IMR-90 (cell line): ENCODE results near the gene POR. TPM values are rescaled to one million over a fixed set of nuclear protein-coding genes. Genes with fewer than 3 reads are reported as not detected.

Experiments
- ATAC-seq: fragments of 200-7000 bp; cut with Tn5 transposase; 2 replicates; pipeline ENCODE4 v1.9.1; 2020; ENCODE audit warnings: low read depth, mild to moderate bottlenecking, moderate library complexity
- BruUV-seq: library from RNA; stranded (reverse); fragments of 400-500 nt; replicated peaks from 2 replicates; lab custom pipeline; 2021; lab: Mats Ljungman, UMichigan
- CTCF ChIA-PET: fragments of 300-600 bp; formaldehyde crosslinking; extraction: SDS; loops from one replicate; lab custom pipeline; 2021; ENCODE audit warnings: antibody characterized with exemption; lab: Yijun Ruan, JAX
- POLR2A ChIA-PET: fragments of 300-600 bp; sonication (Branson Sonifier 250); formaldehyde crosslinking; loops from one replicate; lab custom pipeline; 2022; ENCODE audit warnings: antibody characterized with exemption; ENCODE audit not compliant: unreplicated experiment; lab: Charles Lee
- DNase-seq: peaks from one replicate; pipeline ENCODE4 v3.0.0; 2013
- H2AFZ ChIP-seq: replicated peaks from 2 replicates; pipeline ENCODE3; 2013; ENCODE audit warnings: low read length, mild to moderate bottlenecking; ENCODE audit not compliant: poor library complexity
- H2AK5ac ChIP-seq: 2 replicates; pipeline ENCODE4 v1.6.1; 2013; ENCODE audit warnings: low read depth, low read length, inconsistent platforms
- H2AK9ac ChIP-seq: replicated peaks from 2 replicates; pipeline ENCODE3; 2013; ENCODE audit warnings: mild to moderate bottlenecking, low read depth, low read length, moderate library complexity; ENCODE audit not compliant: poor library complexity
- H2BK120ac ChIP-seq: 2 replicates; pipeline ENCODE4 v1.6.1; 2013; ENCODE audit warnings: low read depth, low read length, inconsistent platforms
- H2BK15ac ChIP-seq: 3 replicates; pipeline ENCODE4 v1.6.1; 2013; ENCODE audit warnings: low read depth, low read length, inconsistent platforms
- H2BK20ac ChIP-seq: 2 replicates; pipeline ENCODE4 v1.6.1; 2013; ENCODE audit warnings: low read depth, mild to moderate bottlenecking, inconsistent platforms, low read length, moderate library complexity
- H2BK5ac ChIP-seq: 2 replicates; pipeline ENCODE4 v1.6.1; 2013; ENCODE audit warnings: mild to moderate bottlenecking, low read depth, low read length, inconsistent platforms; ENCODE audit not compliant: poor library complexity, severe bottlenecking
- H3K14ac ChIP-seq: replicated peaks from 2 replicates; pipeline ENCODE4 v1.6.1; 2013; ENCODE audit warnings: low read depth, low read length, inconsistent platforms
- H3K18ac ChIP-seq: 2 replicates; pipeline ENCODE4 v1.6.1; 2013; ENCODE audit warnings: low read depth, low read length, control low read depth
- H3K23ac ChIP-seq: 2 replicates; pipeline ENCODE4 v1.6.1; 2013; ENCODE audit warnings: low read depth, low read length, inconsistent platforms
- H3K27ac ChIP-seq: 2 replicates; pipeline ENCODE4 v1.5.1; 2013; ENCODE audit warnings: mild to moderate bottlenecking, control low read depth, low read length; ENCODE audit not compliant: insufficient read depth
- H3K27me3 ChIP-seq: 2 replicates; pipeline ENCODE4 v1.6.1; 2013; ENCODE audit warnings: low read length; ENCODE audit not compliant: control insufficient read depth, insufficient read depth
- H3K36me3 ChIP-seq: 2 replicates; pipeline ENCODE4 v1.6.1; 2013; ENCODE audit warnings: low read length, mixed read lengths; ENCODE audit not compliant: control insufficient read depth, insufficient read depth
- H3K4ac ChIP-seq: 2 replicates; pipeline ENCODE4 v1.6.1; 2013; ENCODE audit warnings: low read depth, low read length, inconsistent platforms
- H3K4me1 ChIP-seq: 2 replicates; pipeline ENCODE4 v1.6.1; 2013; ENCODE audit warnings: low read length, mixed read lengths; ENCODE audit not compliant: control insufficient read depth, insufficient read depth
- H3K4me2 ChIP-seq: 2 replicates; pipeline ENCODE4 v1.6.1; 2013; ENCODE audit warnings: low read depth, mild to moderate bottlenecking, control low read depth, low read length, moderate library complexity
- H3K4me3 ChIP-seq: 2 replicates; pipeline ENCODE4 v1.5.1; 2013; ENCODE audit warnings: low read depth, mild to moderate bottlenecking, control low read depth, low read length, moderate library complexity; ENCODE audit not compliant: insufficient read depth
- H3K56ac ChIP-seq: 2 replicates; pipeline ENCODE4 v1.6.1; 2013; ENCODE audit warnings: low read length, inconsistent platforms; ENCODE audit not compliant: insufficient read depth; ENCODE audit errors: extremely low read depth
- H3K79me1 ChIP-seq, 2 experiments: 2 replicates each; pipeline ENCODE4 v1.6.1; 2013; ENCODE audit warnings: low read length in 2 of 2, inconsistent platforms in 1 of 2, low read depth in 1 of 2
- H3K9ac ChIP-seq: 2 replicates; pipeline ENCODE4 v1.6.1; 2013; ENCODE audit warnings: low read depth, low read length, control low read depth
- H3K9me1 ChIP-seq: 2 replicates; pipeline ENCODE4 v1.6.1; 2013; ENCODE audit warnings: low read length, inconsistent platforms; ENCODE audit not compliant: insufficient read depth
- H3K9me3 ChIP-seq: 2 replicates; pipeline ENCODE4 v1.6.1; 2013; ENCODE audit warnings: low read length; ENCODE audit not compliant: control insufficient read depth, insufficient read depth
- H4K20me1 ChIP-seq: 2 replicates; pipeline ENCODE4 v1.6.1; 2013; ENCODE audit warnings: low read length, inconsistent platforms; ENCODE audit not compliant: insufficient read depth
- H4K5ac ChIP-seq: 2 replicates; pipeline ENCODE4 v1.6.1; 2013; ENCODE audit warnings: mild to moderate bottlenecking, low read depth, low read length, control low read depth
- H4K8ac ChIP-seq, 2 experiments: 2 replicates each; pipeline ENCODE4 v1.6.1; 2013; ENCODE audit warnings: low read depth in 2 of 2, low read length in 2 of 2, control low read depth in 1 of 2, inconsistent platforms in 1 of 2
- H4K91ac ChIP-seq: 2 replicates; pipeline ENCODE4 v1.6.1; 2013; ENCODE audit warnings: low read depth, low read length, inconsistent platforms; ENCODE audit not compliant: insufficient read depth
- BHLHE40 ChIP-seq: fragments of 150-350 bp; IDR thresholded peaks from 2 replicates; pipeline ENCODE4 v1.6.1; 2016; ENCODE audit warnings: mild to moderate bottlenecking, low read depth, low read length
- CEBPB ChIP-seq: IDR thresholded peaks from 2 replicates; pipeline ENCODE4 v1.6.1; 2012; ENCODE audit warnings: low read depth, low read length, improper control_type of control experiment
- CHD1 ChIP-seq: IDR thresholded peaks from 2 replicates; pipeline ENCODE4 v1.6.1; 2012; ENCODE audit warnings: low read depth, low read length, improper control_type of control experiment
- ELK1 ChIP-seq: fragments of 150-350 bp; IDR thresholded peaks from 2 replicates; pipeline ENCODE4 v1.6.1; 2016; ENCODE audit warnings: low read depth, mild to moderate bottlenecking, low read length, moderate library complexity, borderline replicate concordance
- FOS ChIP-seq: fragments of 150-350 bp; IDR thresholded peaks from 2 replicates; pipeline ENCODE4 v1.6.1; 2016; ENCODE audit warnings: low read depth, low read length
- MAFK ChIP-seq: IDR thresholded peaks from 2 replicates; pipeline ENCODE4 v1.6.1; 2012; ENCODE audit warnings: low read depth, low read length, improper control_type of control experiment
- MAZ ChIP-seq: IDR thresholded peaks from 2 replicates; pipeline ENCODE4 v1.6.1; 2012; ENCODE audit warnings: low read depth, mild to moderate bottlenecking, low read length, improper control_type of control experiment, moderate library complexity, borderline replicate concordance
- MXI1 ChIP-seq: IDR thresholded peaks from 2 replicates; pipeline ENCODE4 v1.6.1; 2012; ENCODE audit warnings: low read depth, mild to moderate bottlenecking, low read length, moderate library complexity, borderline replicate concordance
- NFE2L2 ChIP-seq: fragments of 150-350 bp; IDR thresholded peaks from 2 replicates; pipeline ENCODE4 v1.6.1; 2016; ENCODE audit warnings: low read depth, mild to moderate bottlenecking, low read length
- POLR2A ChIP-seq: IDR thresholded peaks from 2 replicates; pipeline ENCODE4 v1.6.1; 2012; ENCODE audit warnings: mild to moderate bottlenecking, low read depth, low read length
- RAD21 ChIP-seq: IDR thresholded peaks from 2 replicates; pipeline ENCODE4 v1.6.1; 2012; ENCODE audit warnings: low read length, improper control_type of control experiment
- RCOR1 ChIP-seq: IDR thresholded peaks from 2 replicates; pipeline ENCODE4 v1.6.1; 2012; ENCODE audit warnings: mild to moderate bottlenecking, low read length, improper control_type of control experiment; ENCODE audit not compliant: insufficient replicate concordance
- RFX5 ChIP-seq: IDR thresholded peaks from 2 replicates; pipeline ENCODE4 v1.8.0; 2012; ENCODE audit warnings: low read depth, mild to moderate bottlenecking, low read length, moderate library complexity
- SMC3 ChIP-seq: fragments of 150-350 bp; IDR thresholded peaks from 2 replicates; pipeline ENCODE4 v1.6.1; 2016; ENCODE audit warnings: low read depth, mild to moderate bottlenecking, antibody characterized with exemption, low read length, moderate library complexity
- USF2 ChIP-seq: fragments of 150-350 bp; IDR thresholded peaks from 2 replicates; pipeline ENCODE4 v1.6.1; 2017; ENCODE audit warnings: mild to moderate bottlenecking, antibody characterized with exemption, low read length, low read depth
- WGBS, 2 experiments: methylation state at CpG; one replicate each; pipeline versions ENCODE4 v1.1.5 to v1.1.7; 2013; ENCODE audit warnings: missing lambda C conversion rate in 2 of 2; ENCODE audit not compliant: insufficient read length in 1 of 2; ENCODE audit errors: extremely low coverage in 2 of 2; 5-methylcytosine and 5-hydroxymethylcytosine counted together
- dilution Hi-C: fragments of 300-500 bp; cut with HindIII; formaldehyde crosslinking; loops from one replicate; pipeline ENCODE4 v1.14.3; 2018; ENCODE audit warnings: low sequenced_read_pairs; ENCODE audit not compliant: unreplicated experiment
- in situ Hi-C: fragments of 300-500 bp; cut with MboI; formaldehyde crosslinking; loops from 3 replicates; pipeline ENCODE4 v1.14.3; 2019; ENCODE audit warnings: low sequenced_read_pairs, inconsistent platforms, mixed read lengths
- intact Hi-C: fragments of 100-400 bp; cut with micrococcal nuclease; formaldehyde crosslinking; loops from 2 replicates; pipeline ENCODE4 v1.10.0; 2022
- polyA plus RNA-seq, 3 experiments: library from polyadenylated mRNA; depleted of rRNA; stranded (reverse); fragments of >200 nt; gene quantifications; 2 replicates each; pipeline ENCODE4 v1.2.3, GENCODE V29; 2012; ENCODE audit warnings: low replicate concordance in 1 of 3
- total RNA-seq: library from RNA; depleted of rRNA; stranded (reverse); fragments of >200 nt; gene quantifications from 2 replicates; pipeline ENCODE4 v1.2.3, GENCODE V29; 2012
- TF ChIP-seq, protein P1 (sequence below): conservative IDR thresholded peaks from 2 replicates; pipeline ENCODE4 v1.5.1; 2012; ENCODE audit warnings: mild to moderate bottlenecking, low read depth, low read length, improper control_type of control experiment

POR gene
- total and polyA plus RNA-seq, 2 of the 4 experiments (the other 2 are of a cell fraction) = 25.5 to 42.2 TPM

DNA sequence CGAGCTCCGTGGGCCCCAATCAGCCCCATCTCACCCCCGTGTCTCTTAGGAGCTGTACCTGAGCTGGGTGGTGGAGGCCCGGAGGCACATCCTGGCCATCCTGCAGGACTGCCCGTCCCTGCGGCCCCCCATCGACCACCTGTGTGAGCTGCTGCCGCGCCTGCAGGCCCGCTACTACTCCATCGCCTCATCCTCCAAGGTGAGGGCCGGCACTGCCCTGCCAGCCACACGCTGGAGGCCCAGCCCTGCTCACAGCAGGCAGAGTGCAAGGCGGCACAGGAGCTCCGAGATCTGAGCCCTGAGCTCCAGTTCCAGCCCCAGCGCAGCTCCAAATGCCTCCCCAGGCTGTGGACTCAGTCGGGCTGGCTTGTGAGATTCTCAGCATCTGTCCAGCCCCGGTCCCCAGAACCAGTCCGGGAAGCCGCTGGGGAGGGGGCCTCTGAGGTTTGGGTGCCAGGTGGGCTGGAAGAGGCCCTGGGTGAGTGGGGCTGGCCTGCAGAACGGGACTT lies 70.1 kb downstream of the POR start:
- Histone ChIP-seq H2BK15ac (no peak overlapping the region), H3K79me1 (0 out of 4 replicates have a peak, but pooled peaks cover 0 to 3% of the 10 kb centered on the region in 2 experiments), H4K91ac (no peak overlapping the region), H4K20me1 (peaks cover 4% of the 10 kb centered on the region), H3K9me1 (no peaks in the 10 kb centered on the region), H3K23ac (no peak overlapping the region), H3K4me1 (no peaks in the 10 kb centered on the region), H3K18ac (no peak overlapping the region), H2BK120ac (no peak overlapping the region), H3K56ac (no peak overlapping the region), H3K14ac (no peak overlapping the region), H2AK5ac (no peak overlapping the region), H3K9ac (no peak overlapping the region), H4K8ac (no peak overlapping the region), H3K4me3 (no peak overlapping the region), H3K27me3 (no peaks in the 10 kb centered on the region), H3K9me3 (no peaks in the 10 kb centered on the region), H3K4me2 (no peak overlapping the region), H2BK5ac (no peak overlapping the region), H3K36me3 (peaks cover 70% of the 10 kb centered on the region), H2AFZ (no peak overlapping the region), H3K4ac (no peak overlapping the region), H3K27ac (no peak overlapping the region), H4K5ac (no peak overlapping the region), H2AK9ac (no peak overlapping the region), H2BK20ac (no peak overlapping the region)
- CTCF ChIA-PET = no interaction called here
- no peak for ATAC-seq
- dilution Hi-C loops (no loop called here), in situ Hi-C loops (no loop called here), intact Hi-C loops (no loop called here)
- TF ChIP-seq BHLHE40 (no peak), CEBPB (no peak), USF2 (no peak), POLR2A (no peak), MXI1 (no peak), SMC3 (no peak), MAZ (no peak), NFE2L2 (no peak), CHD1 (no peak), MAFK (no peak), ELK1 (no peak), RFX5 (no peak), FOS (no peak), RAD21 (no peak), RCOR1 (no peak)
- TF ChIP-seq, protein P1, sequence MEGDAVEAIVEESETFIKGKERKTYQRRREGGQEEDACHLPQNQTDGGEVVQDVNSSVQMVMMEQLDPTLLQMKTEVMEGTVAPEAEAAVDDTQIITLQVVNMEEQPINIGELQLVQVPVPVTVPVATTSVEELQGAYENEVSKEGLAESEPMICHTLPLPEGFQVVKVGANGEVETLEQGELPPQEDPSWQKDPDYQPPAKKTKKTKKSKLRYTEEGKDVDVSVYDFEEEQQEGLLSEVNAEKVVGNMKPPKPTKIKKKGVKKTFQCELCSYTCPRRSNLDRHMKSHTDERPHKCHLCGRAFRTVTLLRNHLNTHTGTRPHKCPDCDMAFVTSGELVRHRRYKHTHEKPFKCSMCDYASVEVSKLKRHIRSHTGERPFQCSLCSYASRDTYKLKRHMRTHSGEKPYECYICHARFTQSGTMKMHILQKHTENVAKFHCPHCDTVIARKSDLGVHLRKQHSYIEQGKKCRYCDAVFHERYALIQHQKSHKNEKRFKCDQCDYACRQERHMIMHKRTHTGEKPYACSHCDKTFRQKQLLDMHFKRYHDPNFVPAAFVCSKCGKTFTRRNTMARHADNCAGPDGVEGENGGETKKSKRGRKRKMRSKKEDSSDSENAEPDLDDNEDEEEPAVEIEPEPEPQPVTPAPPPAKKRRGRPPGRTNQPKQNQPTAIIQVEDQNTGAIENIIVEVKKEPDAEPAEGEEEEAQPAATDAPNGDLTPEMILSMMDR = no peak
- POLR2A ChIA-PET = no interaction called here
- DNase-seq = no peak
- WGBS, 2 experiments = 92% methylated on average over 12 of the region's 21 CpGs; no CpG with 5 or more reads in 1 of the 2 experiments
- no TSS peak for BruUV-seq
